HG02884 (cell line): ENCODE measurements around the gene PRKAR1B.

Experiments
- ATAC-seq: cut with Tn5 transposase; IDR thresholded peaks from one replicate; pipeline ENCODE4 v1.9.1; 2021; ENCODE audit warnings: mild to moderate bottlenecking, moderate library complexity; ENCODE audit not compliant: unreplicated experiment

Gene PRKAR1B

DNA sequence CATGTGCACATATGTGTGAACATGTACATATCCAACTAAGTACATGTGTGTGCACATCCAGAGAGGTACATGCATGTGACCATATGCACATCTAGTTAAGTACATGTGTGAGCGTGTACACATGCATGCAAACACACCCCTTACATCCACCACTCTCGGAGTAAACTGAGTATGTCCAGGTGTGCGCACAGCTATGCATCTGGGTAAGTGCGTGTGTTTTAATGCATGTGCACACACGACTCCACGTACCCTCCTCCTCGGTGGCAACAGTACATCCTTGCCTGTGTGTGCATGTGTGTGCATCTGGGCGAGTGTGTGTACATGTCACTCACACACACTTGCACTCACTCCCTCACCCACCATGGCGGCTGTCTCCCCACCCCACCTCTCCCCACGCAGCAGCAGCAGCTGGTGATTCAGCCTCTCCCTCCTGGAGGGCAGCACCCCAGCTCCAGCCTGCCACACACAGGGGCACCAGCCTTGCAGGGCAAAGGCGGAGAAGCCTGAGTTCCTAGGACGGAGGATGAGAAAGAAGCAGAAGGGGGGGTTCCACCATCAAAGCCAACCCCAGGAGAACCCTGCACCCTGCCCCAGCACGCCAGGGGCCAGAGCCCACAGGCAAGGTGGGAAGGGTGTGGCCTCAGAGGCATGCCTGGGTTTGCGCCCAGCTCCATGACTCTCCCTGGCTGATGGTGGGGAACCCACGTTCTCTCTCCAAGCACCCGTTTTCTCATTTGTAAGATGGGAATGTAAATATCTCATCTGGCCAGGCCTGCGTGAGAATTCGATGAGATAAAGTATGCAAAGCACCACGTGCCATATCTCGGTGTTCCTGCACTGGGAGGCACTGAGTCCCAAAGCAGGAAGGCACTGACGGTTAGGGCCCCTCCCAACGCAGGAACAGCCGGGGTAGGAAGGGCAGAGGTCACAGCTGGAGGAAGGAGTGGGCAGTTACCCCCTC lies 28.3 kb downstream of the PRKAR1B start:
- no peak for ATAC-seq

DNA sequence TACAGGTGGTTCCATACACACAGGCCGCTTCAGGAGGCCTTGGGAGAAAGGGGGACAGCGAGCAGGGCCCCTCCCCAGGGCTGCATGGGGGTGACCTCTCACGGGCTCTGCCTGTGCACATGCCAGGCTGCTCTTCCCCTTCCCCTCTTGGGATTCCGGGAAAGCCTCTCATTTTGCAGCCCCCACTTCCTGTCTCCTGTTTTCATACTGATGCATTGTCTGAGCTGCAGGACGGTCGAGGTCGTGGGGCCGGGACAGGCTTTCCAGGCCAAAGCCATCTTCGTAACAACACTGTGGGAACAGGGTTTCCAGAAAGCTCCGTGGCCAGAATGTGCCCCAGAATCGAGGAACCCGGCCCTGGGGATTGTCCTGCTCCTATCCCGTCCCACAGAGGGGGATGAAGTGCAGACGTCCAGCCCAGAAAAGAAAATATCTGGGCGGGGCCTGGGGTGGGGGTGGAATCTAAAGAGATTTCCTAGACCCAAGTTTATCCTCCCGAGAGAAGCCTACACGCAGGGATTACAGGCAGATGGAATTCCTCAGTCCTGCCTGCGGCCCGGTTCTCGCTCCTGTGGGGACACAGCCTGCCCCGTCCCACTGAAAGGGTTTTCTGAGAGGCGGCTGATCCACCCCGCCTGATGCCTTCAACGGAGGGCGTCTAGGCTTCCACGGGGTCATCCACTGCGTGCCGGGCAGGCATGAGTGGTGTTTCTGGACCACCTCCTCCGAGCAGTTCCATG lies 30.1 kb downstream of the PRKAR1B start:
- no peak for ATAC-seq

DNA sequence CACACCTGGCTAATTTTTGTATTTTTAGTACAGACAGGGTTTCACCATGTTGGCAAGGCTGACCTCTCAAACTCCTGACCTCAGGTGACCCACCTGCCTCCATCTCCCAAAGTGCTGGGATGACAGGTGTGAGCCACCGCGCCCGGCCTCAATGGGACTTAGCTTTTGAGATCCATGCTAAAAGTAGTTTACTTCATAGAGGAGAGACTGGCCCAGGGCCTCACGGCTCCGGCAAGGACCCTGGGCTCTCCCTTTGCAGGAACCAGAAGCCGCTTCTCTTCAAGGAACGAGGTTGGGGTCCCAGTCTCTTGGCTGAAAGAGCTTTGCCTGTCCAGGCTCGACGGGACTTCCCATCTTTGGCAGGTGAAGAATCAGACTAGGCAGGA lies 30.7 kb downstream of the PRKAR1B start:
- no peak for ATAC-seq

DNA sequence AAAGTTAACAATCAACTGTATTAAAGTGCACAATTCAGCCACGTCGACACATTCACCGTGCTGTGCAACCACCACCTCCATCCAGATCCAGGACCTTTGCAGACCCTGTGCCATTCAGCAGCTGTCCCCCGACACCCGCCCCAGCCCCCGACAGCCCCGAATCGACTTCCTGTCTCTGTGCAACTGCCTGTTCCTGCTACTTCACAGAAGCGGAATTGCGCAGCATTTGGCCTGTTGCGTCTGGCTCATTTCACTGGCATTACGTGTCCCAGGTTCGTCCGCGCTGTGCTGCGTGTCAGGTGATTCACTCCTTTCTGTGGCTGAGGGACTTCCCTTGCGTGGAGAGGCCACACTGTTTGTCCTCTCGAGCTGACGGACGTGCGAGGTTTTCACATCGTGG lies 33.8 kb downstream of the PRKAR1B start:
- no peak for ATAC-seq

DNA sequence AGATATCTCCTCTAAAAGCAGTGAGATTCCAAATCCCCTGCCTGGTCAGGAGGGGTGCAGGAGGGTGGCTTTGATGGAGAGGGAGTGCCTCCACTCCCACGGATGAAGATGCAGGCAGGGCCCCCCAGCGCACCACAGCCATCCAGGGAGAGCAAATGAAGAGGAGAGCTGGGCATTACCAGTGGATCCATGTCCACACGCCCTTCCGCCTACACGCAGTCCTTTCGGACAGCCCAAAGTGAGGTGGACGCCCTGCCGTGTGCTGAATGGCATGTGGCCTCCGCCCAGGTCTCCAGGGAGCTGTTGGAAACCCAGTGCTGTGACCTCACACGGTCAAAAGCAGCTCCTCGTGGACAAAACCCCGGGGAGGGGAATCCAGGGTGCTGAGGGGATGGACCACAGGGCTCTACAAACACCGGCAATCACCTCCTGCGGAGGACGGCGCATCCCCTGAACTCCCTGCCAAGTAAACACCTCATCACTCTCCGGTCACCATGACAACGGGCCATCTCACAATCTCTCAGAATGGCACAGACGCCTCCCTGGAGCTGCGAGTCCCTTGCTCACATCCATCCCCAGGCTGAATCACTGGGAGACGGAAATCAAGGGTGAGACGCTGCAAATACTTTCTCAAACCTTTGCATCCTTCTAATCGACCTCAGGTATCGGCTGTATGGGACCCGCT lies 35.6 kb downstream of the PRKAR1B start:
- no peak for ATAC-seq

DNA sequence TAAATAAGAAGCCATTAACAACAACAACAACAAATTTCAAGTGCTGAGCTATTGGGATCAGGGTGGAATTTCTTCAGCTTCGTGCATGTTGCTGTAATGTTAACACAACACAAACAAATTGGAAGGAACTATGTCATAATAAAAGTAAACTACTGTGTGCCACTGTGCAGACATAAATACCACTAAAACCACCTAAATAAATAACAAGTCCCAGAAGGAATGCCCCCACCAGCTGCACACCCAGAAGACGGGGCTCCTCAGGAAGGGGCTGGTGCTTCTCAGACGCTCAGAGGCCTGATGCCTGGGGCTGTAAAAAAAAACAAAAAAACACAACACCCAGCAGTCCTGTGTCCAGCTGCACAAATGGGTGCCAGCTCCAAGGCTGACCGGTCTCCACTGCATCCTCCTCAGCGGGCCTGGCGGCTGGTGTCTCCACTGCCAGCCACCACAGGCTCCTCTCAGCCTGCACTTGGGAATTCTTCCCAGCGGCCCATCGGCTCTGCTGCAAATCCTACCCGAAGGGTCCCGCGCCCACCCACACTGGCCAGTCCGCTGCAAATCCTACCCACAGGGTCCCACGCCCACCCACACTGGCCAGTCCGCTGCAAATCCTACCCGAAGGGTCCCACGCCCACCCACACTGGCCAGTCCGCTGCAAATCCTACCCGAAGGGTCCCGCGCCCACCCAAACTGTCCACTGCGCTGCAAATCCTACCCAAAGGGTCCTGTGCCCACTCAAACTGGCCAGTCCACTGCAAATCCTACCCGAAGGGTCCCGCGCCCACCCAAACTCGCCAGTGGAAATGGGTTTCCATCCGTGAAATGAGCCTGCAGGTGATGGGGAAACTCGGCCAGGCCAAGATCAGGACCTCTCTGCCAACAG lies 36.4 kb downstream of the PRKAR1B start:
- no peak for ATAC-seq

DNA sequence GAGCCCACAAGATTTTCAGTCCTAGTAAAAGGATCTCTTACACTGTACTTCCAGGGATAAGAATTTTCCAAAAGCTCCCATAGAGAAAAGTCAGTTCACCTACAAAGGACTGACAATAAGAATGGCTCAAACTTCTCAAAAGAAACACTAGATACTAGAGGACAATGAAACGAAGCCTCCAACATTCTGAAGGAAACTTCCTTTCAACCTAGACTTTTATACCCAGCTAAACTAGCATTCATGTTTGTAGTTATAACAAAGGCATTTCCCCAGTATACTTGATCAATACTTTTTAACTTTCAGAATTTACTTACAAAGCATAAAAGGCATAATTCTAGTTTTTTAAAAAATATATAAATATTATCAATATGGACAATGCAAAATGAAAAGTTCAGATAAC lies 41.5 kb downstream of the PRKAR1B start:
- no peak for ATAC-seq

DNA sequence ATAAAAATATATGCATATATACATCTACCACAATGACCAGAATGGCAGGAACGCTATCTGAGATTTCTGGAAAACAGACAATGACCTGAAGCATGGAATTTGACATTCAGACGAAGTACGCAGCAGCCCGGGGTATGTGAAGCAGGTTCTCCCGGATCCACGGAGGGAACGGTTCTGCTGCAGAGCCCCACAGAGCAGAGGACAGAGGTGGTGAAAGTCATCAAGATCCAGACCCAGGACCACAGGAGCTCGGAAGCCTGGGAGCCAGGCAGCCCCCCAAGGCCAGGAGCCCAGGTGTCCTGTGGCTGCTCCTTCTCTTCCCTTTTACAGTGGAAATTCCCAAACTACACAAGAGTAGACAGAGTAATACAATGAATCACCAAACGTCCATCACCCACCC lies 42.7 kb downstream of the PRKAR1B start:
- no peak for ATAC-seq

DNA sequence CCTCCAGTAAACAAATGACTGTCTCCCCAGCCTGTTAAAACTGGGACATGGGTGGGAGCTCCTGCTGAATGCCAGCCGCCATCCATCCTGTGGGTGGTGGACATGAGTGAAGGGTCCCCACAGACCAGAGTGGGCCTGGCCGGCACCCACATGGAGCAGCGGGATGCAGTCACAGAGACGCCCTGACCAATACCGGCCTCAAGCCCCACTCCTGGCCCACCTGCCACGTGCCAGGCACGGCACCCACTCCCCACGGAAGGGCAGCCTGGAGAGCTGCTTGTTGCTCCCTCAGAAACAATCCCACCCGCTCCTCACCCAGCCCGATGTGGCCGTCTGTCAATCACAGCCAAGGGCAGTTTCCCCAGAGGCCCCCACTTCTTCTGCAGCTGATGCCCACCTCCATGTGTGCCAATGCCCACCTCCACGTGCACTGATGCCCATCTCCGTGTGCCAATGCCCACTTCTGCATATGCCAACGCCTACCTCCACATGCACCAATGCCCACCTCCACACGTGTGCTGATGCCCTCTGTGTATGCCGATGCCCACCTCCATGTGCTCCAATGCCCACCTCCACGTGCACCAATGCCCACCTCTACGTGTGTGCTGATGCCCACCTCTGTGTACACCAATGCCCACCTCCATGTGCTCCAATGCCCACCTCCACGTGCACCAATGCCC lies 43.4 kb downstream of the PRKAR1B start:
- ATAC-seq = no peak

DNA sequence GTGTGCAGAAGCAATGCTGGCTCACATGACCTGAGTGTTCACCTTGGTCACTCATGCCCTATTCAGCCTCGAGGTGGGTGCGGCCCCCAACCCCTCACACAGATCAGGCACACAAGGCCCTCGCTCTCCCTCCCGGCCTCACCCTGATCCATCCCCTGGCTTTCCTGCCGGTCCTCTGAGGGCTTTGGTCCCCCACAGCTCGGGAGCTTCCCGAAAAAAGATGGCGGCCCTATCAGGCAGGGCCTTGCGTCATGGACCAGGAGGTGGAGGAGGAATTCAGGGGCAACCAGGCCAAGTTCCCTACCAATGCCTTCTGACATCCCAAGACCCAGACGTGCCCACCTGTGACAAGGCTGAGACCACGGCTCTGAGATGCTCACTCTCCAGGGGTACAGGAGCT lies 44.3 kb downstream of the PRKAR1B start:
- ATAC-seq = no peak

DNA sequence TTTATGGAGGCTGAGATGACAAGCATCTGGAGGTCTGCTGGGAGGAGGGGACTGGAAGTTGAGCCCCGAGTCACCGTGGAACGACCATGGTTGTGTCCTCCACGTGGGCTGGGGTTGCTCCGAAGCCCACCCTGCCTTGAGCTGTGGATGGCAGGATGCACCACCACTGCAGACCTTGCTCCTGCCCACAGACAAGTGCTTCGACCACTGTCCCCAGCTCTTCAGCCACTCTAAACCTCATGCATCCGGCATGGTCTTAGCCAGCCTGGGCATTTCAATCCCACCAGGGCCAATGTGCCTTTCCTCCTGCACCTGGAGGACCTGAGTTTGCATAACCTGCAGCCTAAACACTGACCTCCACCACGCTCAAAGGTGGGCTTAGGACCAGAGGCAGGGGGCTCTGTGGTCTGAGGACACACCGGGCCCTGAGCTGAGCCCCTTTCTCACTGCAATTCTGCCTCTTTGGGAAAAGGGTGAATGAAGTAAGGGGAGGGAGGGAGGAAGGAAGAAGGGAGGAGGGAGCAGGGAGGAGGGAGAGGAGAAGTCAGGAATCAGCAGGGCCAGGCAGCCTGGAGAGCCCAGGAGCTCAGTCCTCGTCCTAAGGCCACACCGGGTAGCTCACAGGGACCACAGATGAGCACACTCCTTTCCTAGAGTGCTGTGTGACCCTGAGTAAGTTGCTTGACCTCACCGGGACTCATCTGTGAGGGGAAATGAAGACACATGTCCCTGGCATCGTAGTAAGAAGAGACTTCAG lies 45.4 kb downstream of the PRKAR1B start:
- no peak for ATAC-seq

DNA sequence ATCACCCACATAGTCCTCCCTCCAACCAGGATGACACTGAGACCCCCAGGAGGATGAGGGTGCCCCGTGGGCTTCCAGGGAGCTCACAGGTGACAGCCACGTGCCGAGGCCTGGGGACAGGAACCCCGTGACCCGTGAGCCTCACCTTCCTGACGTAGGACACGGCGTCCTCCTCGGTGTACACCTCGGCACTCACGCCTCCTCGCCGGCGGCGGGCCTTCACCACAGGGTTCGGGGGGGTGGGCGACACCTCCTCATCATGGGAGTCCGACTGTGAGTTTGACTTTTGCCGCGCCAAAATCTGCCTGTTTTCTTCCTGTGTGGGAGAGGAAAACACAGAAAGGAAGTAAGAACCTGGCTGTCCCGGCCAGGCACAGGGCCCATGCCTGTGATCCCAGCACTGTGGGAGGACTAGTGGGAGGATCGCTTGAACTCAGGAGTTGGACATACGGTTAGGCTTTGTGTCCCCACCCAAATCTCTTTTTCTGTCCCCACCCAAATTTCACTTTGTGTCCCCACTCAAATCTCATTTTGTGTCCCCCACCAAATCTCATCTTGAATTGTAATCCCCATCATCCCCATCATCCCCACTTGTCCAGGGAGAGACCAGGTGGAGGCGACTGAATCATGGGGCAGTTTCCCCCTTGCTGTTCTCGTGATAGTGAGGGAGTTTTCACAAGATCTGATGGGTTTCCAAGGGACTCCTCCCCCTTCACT lies 46.5 kb downstream of the PRKAR1B start:
- ATAC-seq = no peak

DNA sequence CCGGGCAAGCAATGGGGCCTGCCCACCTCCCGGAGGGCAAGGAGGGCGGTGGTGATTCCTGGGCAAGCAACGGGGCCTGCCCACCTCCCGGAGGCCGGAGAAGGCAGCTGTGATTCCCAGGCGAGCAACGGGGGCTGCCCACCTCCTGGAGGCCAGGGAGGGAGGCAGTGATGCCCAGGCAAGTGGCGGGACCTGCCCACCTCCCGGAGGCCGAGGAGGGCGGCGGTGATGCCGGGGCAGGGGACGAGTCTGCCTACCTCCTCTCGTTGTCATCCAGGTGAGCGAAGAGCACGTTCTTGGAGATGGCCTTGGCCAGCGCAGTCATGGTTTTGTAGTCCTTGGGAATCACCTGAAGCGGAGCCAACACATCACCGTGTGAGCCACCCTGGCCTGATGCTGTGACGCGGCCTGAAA lies 50.1 kb downstream of the PRKAR1B start:
- no peak for ATAC-seq

DNA sequence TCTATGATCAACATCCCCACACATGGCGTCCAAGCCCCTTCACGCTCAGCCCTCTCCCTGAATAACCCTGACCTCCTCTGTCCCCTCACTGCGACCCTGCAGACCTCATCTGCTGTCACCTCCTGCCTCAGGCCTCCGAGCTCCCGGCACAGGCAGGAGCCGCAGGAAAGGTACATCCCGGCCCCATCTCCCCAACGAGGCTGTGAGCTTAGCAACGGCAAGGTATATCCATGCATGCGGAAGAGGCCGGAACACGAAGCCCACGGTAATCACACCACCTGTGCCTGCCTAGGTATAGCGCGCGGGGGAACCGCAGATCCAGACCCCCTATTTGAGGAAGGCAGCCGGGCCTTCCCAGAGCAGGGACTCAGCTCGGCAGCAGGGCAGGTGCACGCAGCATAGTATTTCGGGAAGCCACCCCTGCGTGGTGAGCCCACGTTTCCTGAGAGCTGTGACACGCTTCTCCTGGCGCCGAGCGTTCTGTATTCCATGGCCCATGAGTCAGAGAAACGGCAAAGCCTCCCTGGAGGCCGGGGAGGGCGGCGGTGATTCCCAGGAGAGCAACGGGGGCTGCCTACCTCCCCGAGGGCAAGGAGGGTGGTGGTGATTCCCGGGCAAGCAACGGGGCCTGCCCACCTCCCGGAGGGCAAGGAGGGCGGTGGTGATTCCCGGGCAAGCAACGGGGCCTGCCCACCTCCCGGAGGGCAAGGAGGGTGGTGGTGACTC lies 50.7 kb downstream of the PRKAR1B start:
- ATAC-seq = no peak

DNA sequence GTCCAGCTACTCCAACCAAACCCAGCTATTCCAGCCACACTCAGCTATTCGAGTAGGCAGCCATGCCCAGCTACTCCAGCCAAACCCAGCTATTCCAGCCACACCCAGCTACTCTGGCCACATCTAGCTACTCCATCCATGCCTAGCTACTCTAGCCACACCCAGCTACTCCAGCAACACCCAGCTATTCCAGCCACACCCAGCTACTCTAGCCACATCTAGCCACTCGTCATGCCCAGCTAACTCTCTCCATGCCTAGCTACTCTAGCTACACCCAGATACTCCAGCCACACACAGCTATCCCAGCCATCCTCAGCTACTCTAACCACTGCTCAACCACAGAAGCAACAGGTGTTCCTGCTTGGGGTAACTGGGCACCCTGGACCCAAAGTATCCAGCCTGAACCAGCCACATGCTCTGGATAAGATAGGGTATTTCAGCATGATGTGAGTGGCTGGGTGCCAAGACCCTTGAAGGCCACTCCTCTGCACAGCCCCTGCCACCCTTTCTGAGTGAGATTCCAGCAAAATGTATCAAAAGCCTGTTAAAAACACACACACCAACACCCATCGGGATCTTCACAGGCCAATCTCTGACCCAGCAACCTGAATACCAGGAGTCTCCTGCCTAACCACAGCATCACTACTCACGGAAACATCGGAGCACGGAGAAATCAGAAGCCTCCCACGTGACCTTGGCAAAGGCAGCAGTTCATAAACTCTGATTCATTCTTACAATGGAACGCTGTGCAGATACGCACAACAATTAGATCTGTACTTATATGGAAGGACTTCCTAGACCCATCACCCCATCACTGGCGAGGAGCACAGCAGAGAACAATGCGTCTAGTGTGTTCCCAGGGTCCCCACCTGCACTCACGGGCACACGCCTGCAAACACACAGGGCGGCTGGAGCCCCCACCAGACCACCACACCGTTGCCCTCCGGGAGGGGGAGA lies 52.3 kb downstream of the PRKAR1B start:
- no peak for ATAC-seq

DNA sequence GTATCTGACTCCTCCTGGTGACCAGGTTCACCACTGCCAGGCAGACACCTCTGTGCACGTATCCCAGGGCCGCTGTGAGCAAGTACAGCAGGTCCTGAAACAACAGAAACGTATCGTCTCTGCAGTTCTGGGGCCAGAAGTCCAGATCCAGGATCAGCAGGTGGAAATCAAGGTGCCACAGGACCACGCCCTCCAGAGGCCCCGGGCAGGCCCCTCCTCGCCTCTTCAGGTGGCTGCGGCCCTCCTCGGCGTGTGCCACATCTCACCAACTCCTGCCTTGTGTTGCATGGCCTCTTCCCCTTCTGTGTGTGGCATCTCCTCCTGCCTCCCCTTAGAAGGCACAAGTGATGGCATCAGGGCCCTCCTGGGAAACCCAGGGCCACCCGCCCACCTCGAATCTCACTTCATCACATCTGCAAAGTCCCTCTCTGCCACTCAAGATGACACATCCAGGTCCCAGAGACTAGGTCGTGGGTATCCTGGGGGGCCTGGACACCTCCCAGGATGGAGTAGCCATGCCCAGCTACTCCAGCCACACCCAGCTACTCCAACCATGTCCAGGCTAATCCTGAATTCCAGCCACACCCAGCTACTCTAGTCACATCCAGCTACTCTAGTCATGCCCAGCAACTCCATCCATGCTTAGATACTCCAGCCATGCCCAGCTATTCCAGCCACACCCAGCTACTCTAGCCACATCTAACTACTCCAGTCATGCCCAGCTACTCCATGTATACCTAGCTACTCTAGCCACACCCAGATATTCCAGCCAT lies 53.2 kb downstream of the PRKAR1B start:
- no peak for ATAC-seq
